Adrenal gland (tissue), 12 donors: ENCODE measurements around the gene C1GALT1C1. TPM values are rescaled to one million over a fixed set of nuclear protein-coding genes. Genes with fewer than 3 reads are reported as not detected.
"Not testable (repeated sequence)": the region's sequence is repeated elsewhere in the genome, so short reads cannot be mapped to it uniquely, and the experiment has no call there.

Experiments used
- DNase-seq, 7 donors: peaks; one replicate each; pipeline ENCODE4 v3.0.0-alpha.2; 2019 to 2020
- H3K27ac ChIP-seq, 5 donors: fragments of 200-600 bp; sonication (generic) in 4 of 5; 1 replicate in 3 of 5; 2 replicates in 2 of 5; pipeline versions ENCODE4 v1.5.1 to v1.8.0; 2016 to 2020; ENCODE audit warnings: mild to moderate bottlenecking in 1 of 5
- H3K27me3 ChIP-seq: fragments of 200-600 bp; 2 replicates; pipeline ENCODE4 v1.8.0; 2021
- H3K36me3 ChIP-seq, 2 donors: fragments of 200-600 bp; replicated peaks in 1 of 2; 1 replicate in 1 of 2; 2 replicates in 1 of 2; pipeline versions ENCODE4 v1.5.1 to v1.8.0; 2018 to 2022
- H3K4me1 ChIP-seq, 2 donors: fragments of 200-600 bp; replicated peaks in 1 of 2; 1 replicate in 1 of 2; 2 replicates in 1 of 2; pipeline versions ENCODE4 v1.5.1 to v1.8.0; 2018 to 2021
- H3K4me3 ChIP-seq, 4 donors: fragments of 200-600 bp; sonication (generic) in 3 of 4; one replicate each; pipeline ENCODE4 v1.5.1; 2016 to 2018
- H3K9me3 ChIP-seq, 3 donors: fragments of 200-600 bp; sonication (generic) in 1 of 3; replicated peaks in 1 of 3; 1 replicate in 2 of 3; 2 replicates in 1 of 3; pipeline versions ENCODE4 v1.5.1 to v1.8.0; 2016 to 2021
- CTCF ChIP-seq, 6 experiments: fragments of 450-650 bp in 4 of 6; fragments of 200-600 bp in 2 of 6; sonication (generic) in 1 of 6; IDR thresholded peaks; 1 replicate in 5 of 6; 2 replicates in 1 of 6; pipeline versions ENCODE4 v1.5.1 to v1.8.0; 2016 to 2021; ENCODE audit warnings: antibody characterized with exemption in 6 of 6, mild to moderate bottlenecking in 2 of 6, moderate library complexity in 1 of 6
- POLR2A ChIP-seq, 2 donors: fragments of 450-650 bp; IDR thresholded peaks; one replicate each; pipeline ENCODE4 v1.6.1; 2017; ENCODE audit warnings: antibody characterized with exemption in 2 of 2, mild to moderate bottlenecking in 2 of 2, moderate library complexity in 1 of 2
- WGBS, 4 donors: extraction: QIAGEN DNeasy Blood & Tissue Kit in 2 of 4; methylation state at CpG; one replicate each; pipeline versions ENCODE4 v1.1.5 to v1.1.7; 2013 to 2017; 5-methylcytosine and 5-hydroxymethylcytosine counted together
- intact Hi-C, 2 donors: fragments of 100-400 bp; cut with DNase I; formaldehyde crosslinking; loops; one replicate each; pipeline versions ENCODE4 v1.14.1 to v1.15.0; 2022 to 2023
- polyA plus RNA-seq, 3 donors: library from polyadenylated mRNA; stranded (reverse); fragments of 200-250 nt in 2 of 3; fragments of 350-450 nt in 1 of 3; fragmentation: Illumina TruSeq in 1 of 3; extraction: RNeasy Lipid Tissue Mini Kit (QIAGEN cat#74804) in 1 of 3; gene quantifications; one replicate each; pipeline ENCODE4 v1.2.3, GENCODE V29; 2013 to 2014
- total RNA-seq, 9 donors: library from RNA; depleted of rRNA in 4 of 9; stranded (reverse); fragments of >200 nt in 4 of 9; fragments of 120-200 nt in 1 of 9; fragmentation: NEBNext Ultra II Directional in 1 of 9; extraction: Animal tissue kit (Norgen Biotek cat#: 25700) in 1 of 9; gene quantifications; one replicate each; pipeline versions ENCODE4 v1.1.0 to v1.2.4, GENCODE V29; 2013 to 2023
- donor health status: healthy with polysubstance abuse.
- donor health status: Bipolar disorder and iron deficiency.
- donor health status: DM: yes; HTN: yes; CAD: no.
- donor health status: DM: no; HTN: no; CAD: no.
- donor health status: DM: no; HTN: no; CAD: no.
- donor health status: DM: yes; HTN: yes; CAD: no.

C1GALT1C1 gene
- total and polyA plus RNA-seq, 12 donors, result 7.8 to 57.7 (median 34.1) TPM

GRCh38 chrX:120672389-120672788, 42.5 kb upstream of the C1GALT1C1 start:
- Histone ChIP-seq H3K36me3 (no peaks in the 10 kb centered on the region), H3K4me1 (peaks cover 5 to 15% of the 10 kb centered on the region in 2 donors), H3K4me3 (no peak overlapping the region), H3K27ac (peak overlapping the region; percentile 46 to 89 (median 72)), H3K27me3 (no peaks in the 10 kb centered on the region), H3K9me3 (no peaks in the 10 kb centered on the region)
- TF ChIP-seq CTCF (IDR thresholded peaks at IDR 0.05) (no peak), POLR2A (IDR thresholded peaks at IDR 0.05) (peak in 1 of 2 donors; percentile 36)
- 10 to 33% (median 27%) methylated on average over 3 of the region's 3 CpGs for WGBS, 4 donors
- DNase-seq, result peak; percentile 64 to 91 (median 85)
- intact Hi-C loops, result no loop called here

GRCh38 chrX:120671963-120672362, 42.1 kb upstream of the C1GALT1C1 start:
- TF ChIP-seq CTCF (IDR thresholded peaks at IDR 0.05) (no peak), POLR2A (IDR thresholded peaks at IDR 0.05) (no peak)

GRCh38 chrX:120668357-120668756, 38.5 kb upstream of the C1GALT1C1 start:
- intact Hi-C loops, result loop anchor here in 1 of 2 donors (10.0 kb wide), 1 partner anchor 106 kb away; no protein-coding TSS in a partner anchor

More at GRCh38 chrX:120671963-120672362, 42.1 kb upstream of the C1GALT1C1 start:
- H3K27me3 ChIP-seq, result no peaks in the 10 kb centered on the region
- H3K27ac ChIP-seq, result peak overlapping the region; percentile 46 to 89 (median 72)
- H3K4me3 ChIP-seq, result no peak overlapping the region
- no peaks in the 10 kb centered on the region for H3K36me3 ChIP-seq
- intact Hi-C loops, result no loop called here
- peaks cover 5 to 15% of the 10 kb centered on the region in 2 donors for H3K4me1 ChIP-seq
- DNase-seq, result no peak
- no peaks in the 10 kb centered on the region for H3K9me3 ChIP-seq

GRCh38 chrX:120664535-120664934, 34.7 kb upstream of the C1GALT1C1 start:
- not testable (repeated sequence) for H3K27ac ChIP-seq, H3K9me3 ChIP-seq, DNase-seq, H3K4me1 ChIP-seq, H3K36me3 ChIP-seq, H3K4me3 ChIP-seq, H3K27me3 ChIP-seq
- intact Hi-C loops, result loop anchor here in 1 of 2 donors (10.0 kb wide), 1 partner anchor 110 kb away; no protein-coding TSS in a partner anchor
- 85 to 94% (median 90%) methylated on average over 4 of the region's 4 CpGs for WGBS, 4 donors

More at GRCh38 chrX:120668357-120668756, 38.5 kb upstream of the C1GALT1C1 start:
- no peak overlapping the region for H3K4me3 ChIP-seq
- H3K27ac ChIP-seq, result no peak overlapping the region
- no peaks in the 10 kb centered on the region for H3K27me3 ChIP-seq
- H3K4me1 ChIP-seq, result peaks cover 5 to 15% of the 10 kb centered on the region in 2 donors
- H3K9me3 ChIP-seq, result no peaks in the 10 kb centered on the region
- TF ChIP-seq POLR2A (IDR thresholded peaks at IDR 0.05) (no peak), CTCF (IDR thresholded peaks at IDR 0.05) (no peak)
- DNase-seq, result no peak
- H3K36me3 ChIP-seq, result no peaks in the 10 kb centered on the region

- Histone ChIP-seq H3K27me3 (no peaks in the 10 kb centered on the region), H3K36me3 (no peaks in the 10 kb centered on the region), H3K4me1 (no peaks in the 10 kb centered on the region), H3K4me3 (no peak overlapping the region), H3K9me3 (no peaks in the 10 kb centered on the region), H3K27ac (no peak overlapping the region)
- intact Hi-C loops, result loop anchor here in 1 of 2 donors (10.0 kb wide), 1 partner anchor 111 kb away; no protein-coding TSS in a partner anchor
- no peak for DNase-seq
- WGBS, 4 donors, result 35 to 47% (median 40%) methylated on average over 1 of the region's 1 CpG
- TF ChIP-seq CTCF (IDR thresholded peaks at IDR 0.05), result peak in 4 of 6 experiments; percentile 24 to 47 (median 35)
- no peak for TF ChIP-seq POLR2A (IDR thresholded peaks at IDR 0.05)
Observed at GRCh38 chrX:120664081-120664480, 34.2 kb upstream of the C1GALT1C1 start.
